Bronchial epithelial cell (primary cell): Measurements from ENCODE around the gene NOA1. TPM values are rescaled to one million over a fixed set of nuclear protein-coding genes. Genes with fewer than 3 reads are reported as not detected.

Source experiments
- DNase-seq: peaks from one replicate; pipeline ENCODE4 v3.0.0-alpha.2; 2010; ENCODE audit warnings: low read depth
- FAIRE-seq: peaks from 2 replicates; lab custom pipeline; 2011; peaks lifted over from hg19 to GRCh38; lab: Jason Lieb, UNC
- H3K27me3 ChIP-seq: 2 replicates; pipeline ENCODE4 v1.5.1; 2011; ENCODE audit warnings: low read length; ENCODE audit not compliant: control insufficient read depth, insufficient read depth
- H3K36me3 ChIP-seq: 2 replicates; pipeline ENCODE4 v1.5.1; 2011; ENCODE audit warnings: low read length; ENCODE audit not compliant: control insufficient read depth, insufficient read depth
- H3K4me3 ChIP-seq: 2 replicates; pipeline ENCODE4 v1.5.1; 2011; ENCODE audit warnings: mild to moderate bottlenecking, low read depth, low read length, control low read depth
- CTCF ChIP-seq: IDR thresholded peaks from 2 replicates; pipeline ENCODE4 v1.5.1; 2011; ENCODE audit warnings: mild to moderate bottlenecking, moderate library complexity, low read length, control low read depth, inconsistent platforms; ENCODE audit not compliant: insufficient read depth, severe bottlenecking
- total RNA-seq: library from RNA; depleted of rRNA; stranded (reverse); fragments of >200 nt; gene quantifications from 2 replicates; pipeline ENCODE4 v1.2.1, GENCODE V29; 2014

NOA1 gene
- total RNA-seq, 1 donor from 2014 or later = 18.7 TPM

- FAIRE-seq (no peak), DNase-seq (peak; percentile 17)
- peak overlapping the region; percentile 95 for H3K4me3 ChIP-seq
- peaks cover 2% of the 10 kb centered on the region for H3K36me3 ChIP-seq
- no peak for TF ChIP-seq CTCF
- H3K27me3 ChIP-seq = no peaks in the 10 kb centered on the region
Observed at GRCh38 chr4:56979421-56980072, 2.1 kb upstream of the NOA1 start.

- peak; percentile 90 for DNase-seq
- Histone ChIP-seq H3K27me3 (no peaks in the 10 kb centered on the region), H3K4me3 (peak within 1 kb of the TSS; percentile 95), H3K36me3 (peaks cover 2% of the 10 kb centered on the region)
- FAIRE-seq = no peak
- no peak for TF ChIP-seq CTCF
Observed at GRCh38 chr4:56978750-56979303, 1.4 kb upstream of the NOA1 start, which contains the start of gene POLR2B. POLR2B (plus strand) TSS chr4:56978896; CDS start chr4:56978986, 90 bp downstream.

- FAIRE-seq = no peak
- Histone ChIP-seq H3K27me3 (no peaks in the 10 kb centered on the region), H3K36me3 (peaks cover 12% of the 10 kb centered on the region), H3K4me3 (peak overlapping the region; percentile 95)
- peak; percentile 50 for DNase-seq
- TF ChIP-seq CTCF = peak; percentile 54
Observed at GRCh38 chr4:56976837-56977320, 527 bp downstream of the NOA1 start.

GRCh38 chr4:56976283-56976836 is 1.0 kb downstream of the NOA1 start:
- TF ChIP-seq CTCF = no peak
- no peak for DNase-seq
- Histone ChIP-seq H3K27me3 (no peaks in the 10 kb centered on the region), H3K4me3 (peak overlapping the region; percentile 95), H3K36me3 (peaks cover 12% of the 10 kb centered on the region)
- FAIRE-seq = no peak

- no peak for TF ChIP-seq CTCF
- FAIRE-seq (no peak), DNase-seq (no peak)
- peaks cover 13% of the 10 kb centered on the region for H3K36me3 ChIP-seq
- no peaks in the 10 kb centered on the region for H3K27me3 ChIP-seq
- H3K4me3 ChIP-seq = no peak overlapping the region
Observed at GRCh38 chr4:56973336-56973735, 4.1 kb downstream of the NOA1 start.
